Activated naive CD4-positive, alpha-beta T cell treated with anti-CD3 and anti-CD28 coated beads, Interleukin-2, amount 50 U/mL, for 24 hours (primary cell): ENCODE results near the gene CPED1.

Experiments
- H3K27ac Mint-ChIP-seq: one replicate; pipeline ENCODE4 v1.8.0; 2021; ENCODE audit warnings: mild to moderate bottlenecking, mixed read lengths
- H3K27me3 Mint-ChIP-seq: one replicate; pipeline ENCODE4 v1.8.0; 2021; ENCODE audit warnings: mixed read lengths
- H3K36me3 Mint-ChIP-seq: one replicate; pipeline ENCODE4 v1.8.0; 2021; ENCODE audit warnings: mixed read lengths
- H3K4me1 Mint-ChIP-seq: one replicate; pipeline ENCODE4 v1.8.0; 2021; ENCODE audit warnings: mixed read lengths
- H3K4me3 Mint-ChIP-seq: one replicate; pipeline ENCODE4 v1.8.0; 2021; ENCODE audit warnings: mild to moderate bottlenecking, mixed read lengths
- H3K9me3 Mint-ChIP-seq: one replicate; pipeline ENCODE4 v1.8.0; 2021; ENCODE audit warnings: mixed read lengths

CPED1 gene

DNA sequence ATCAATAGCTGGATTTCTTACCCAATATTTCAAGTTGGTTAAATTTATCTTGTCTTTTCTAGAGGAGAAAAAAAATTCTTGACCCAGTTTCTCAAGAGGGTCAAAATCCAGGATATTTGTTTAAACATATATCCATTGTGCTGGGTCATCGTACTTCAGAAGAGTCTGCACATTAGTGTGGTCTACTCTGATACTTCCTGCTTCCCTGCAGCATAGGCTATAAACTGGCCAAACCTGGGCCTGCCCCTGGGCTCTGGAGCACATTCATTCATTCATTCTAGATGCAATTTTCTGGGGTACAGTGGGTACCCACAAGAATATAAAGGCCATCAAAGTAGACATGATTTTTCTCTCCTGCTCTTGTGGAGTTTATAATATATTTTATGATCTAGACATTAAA, 198.2 kb downstream of the CPED1 start:
- H3K27ac Mint-ChIP-seq, result no peak overlapping the region
- H3K4me1 Mint-ChIP-seq, result no peaks in the 10 kb centered on the region
- H3K9me3 Mint-ChIP-seq, result no peaks in the 10 kb centered on the region
- H3K4me3 Mint-ChIP-seq, result no peak overlapping the region
- H3K36me3 Mint-ChIP-seq, result no peaks in the 10 kb centered on the region
- peaks cover 5% of the 10 kb centered on the region for H3K27me3 Mint-ChIP-seq

- Mint-ChIP-seq H3K9me3 (no peaks in the 10 kb centered on the region), H3K4me3 (no peak overlapping the region), H3K4me1 (no peaks in the 10 kb centered on the region), H3K27me3 (peaks cover 5% of the 10 kb centered on the region), H3K27ac (no peak overlapping the region), H3K36me3 (no peaks in the 10 kb centered on the region)
Observed at GRCh38 chr7:121187222-121187621, 198.7 kb downstream of the CPED1 start.

DNA sequence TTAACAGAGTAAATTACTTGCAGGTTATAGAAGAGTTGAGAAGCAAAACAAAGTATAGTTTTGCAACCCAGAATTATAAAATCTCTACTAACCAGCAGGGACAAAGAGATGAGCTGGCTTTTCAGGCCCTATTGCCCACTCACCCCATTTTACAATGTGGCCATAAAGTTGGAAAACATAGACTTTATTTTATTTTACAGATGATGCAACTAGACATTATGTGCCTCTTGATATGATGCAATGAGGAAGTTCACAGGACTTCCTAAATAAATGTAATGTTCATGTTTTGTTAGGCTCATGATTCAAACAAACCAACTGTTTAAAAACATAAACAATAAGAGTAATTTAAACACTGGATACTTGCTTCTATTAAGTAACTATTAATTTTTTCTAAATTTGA, 199.2 kb downstream of the CPED1 start:
- Mint-ChIP-seq H3K27me3 (peaks cover 5% of the 10 kb centered on the region), H3K27ac (no peak overlapping the region), H3K9me3 (no peaks in the 10 kb centered on the region)

DNA sequence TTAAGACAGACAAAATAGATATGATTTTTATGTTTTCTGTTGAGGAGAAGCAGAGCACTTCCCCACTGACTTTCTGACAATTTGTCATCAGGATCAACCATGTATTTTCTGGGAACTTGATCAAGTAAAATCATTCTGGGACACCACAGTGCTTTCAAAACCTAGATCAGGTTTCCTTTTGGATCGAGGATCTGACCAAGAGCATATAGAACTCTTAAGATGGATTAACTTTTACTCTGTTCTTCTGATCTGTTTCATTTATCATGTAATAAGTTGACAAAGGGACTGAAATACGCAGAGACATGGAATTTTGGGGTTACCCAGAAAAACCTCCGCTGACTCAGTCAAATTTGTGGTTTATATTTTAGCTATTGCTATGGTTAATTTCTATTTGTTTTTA, 204.3 kb downstream of the CPED1 start:
- H3K36me3 Mint-ChIP-seq, result no peaks in the 10 kb centered on the region
- H3K4me1 Mint-ChIP-seq, result no peaks in the 10 kb centered on the region
- no peaks in the 10 kb centered on the region for H3K27me3 Mint-ChIP-seq
- H3K4me3 Mint-ChIP-seq, result no peak overlapping the region
- H3K9me3 Mint-ChIP-seq, result no peaks in the 10 kb centered on the region
- no peak overlapping the region for H3K27ac Mint-ChIP-seq

More for the DNA sequence above, 199.2 kb downstream of the CPED1 start:
- no peaks in the 10 kb centered on the region for H3K36me3 Mint-ChIP-seq
- H3K4me1 Mint-ChIP-seq, result no peaks in the 10 kb centered on the region
- H3K4me3 Mint-ChIP-seq, result no peak overlapping the region

DNA sequence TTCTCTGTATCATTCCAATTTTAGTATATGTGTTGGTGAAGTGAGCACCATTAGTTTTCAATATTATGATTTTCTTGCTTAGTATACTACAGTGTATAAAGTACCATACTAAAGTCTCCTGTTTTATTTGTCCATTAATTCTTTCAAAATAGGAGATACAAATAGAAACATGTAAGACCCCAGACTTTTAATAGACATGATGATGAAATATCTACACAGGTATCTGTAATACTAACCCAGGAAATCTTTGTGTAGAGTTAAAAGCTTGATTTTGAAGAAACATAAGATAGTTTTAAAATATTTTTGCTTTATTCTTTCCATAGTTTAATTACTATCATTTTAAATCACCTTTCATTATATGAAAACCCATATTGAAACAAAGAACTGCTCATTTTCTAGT, 206.5 kb downstream of the CPED1 start:
- no peak overlapping the region for H3K27ac Mint-ChIP-seq
- H3K4me1 Mint-ChIP-seq, result no peaks in the 10 kb centered on the region
- no peaks in the 10 kb centered on the region for H3K36me3 Mint-ChIP-seq
- no peaks in the 10 kb centered on the region for H3K9me3 Mint-ChIP-seq
- H3K27me3 Mint-ChIP-seq, result peaks cover 3% of the 10 kb centered on the region
- no peak overlapping the region for H3K4me3 Mint-ChIP-seq

- Mint-ChIP-seq H3K4me3 (no peak overlapping the region), H3K27ac (no peak overlapping the region), H3K4me1 (no peaks in the 10 kb centered on the region), H3K27me3 (peaks cover 3% of the 10 kb centered on the region), H3K36me3 (no peaks in the 10 kb centered on the region), H3K9me3 (no peaks in the 10 kb centered on the region)
Observed at GRCh38 chr7:121195874-121196273, 207.4 kb downstream of the CPED1 start.

DNA sequence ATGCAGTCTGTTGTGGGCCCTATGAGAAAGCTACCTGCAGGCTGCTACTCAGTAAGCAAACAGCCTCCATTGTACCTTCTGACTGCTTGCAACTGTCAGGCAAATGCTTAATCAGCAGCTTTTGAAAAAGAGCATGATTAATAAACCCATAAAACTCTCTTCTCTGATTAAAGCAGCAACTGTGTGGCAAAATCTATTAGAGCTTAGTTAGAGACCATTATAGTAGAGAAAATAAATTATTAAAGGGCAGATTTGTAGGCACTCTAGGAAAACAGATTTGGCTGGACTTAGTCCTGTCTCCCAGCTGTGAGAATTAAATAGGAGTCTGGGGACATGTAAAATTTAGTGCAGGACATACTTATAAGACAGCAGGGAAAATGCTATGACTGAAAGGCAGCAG, 207.8 kb downstream of the CPED1 start:
- Mint-ChIP-seq H3K27ac (no peak overlapping the region), H3K4me3 (no peak overlapping the region), H3K4me1 (no peaks in the 10 kb centered on the region), H3K9me3 (no peaks in the 10 kb centered on the region), H3K36me3 (no peaks in the 10 kb centered on the region), H3K27me3 (peaks cover 3% of the 10 kb centered on the region)

GRCh38 chr7:121197455-121197854, 208.9 kb downstream of the CPED1 start:
- no peaks in the 10 kb centered on the region for H3K36me3 Mint-ChIP-seq
- H3K27me3 Mint-ChIP-seq, result peaks cover 3% of the 10 kb centered on the region
- H3K9me3 Mint-ChIP-seq, result no peaks in the 10 kb centered on the region
- no peak overlapping the region for H3K4me3 Mint-ChIP-seq
- no peak overlapping the region for H3K27ac Mint-ChIP-seq
- H3K4me1 Mint-ChIP-seq, result no peaks in the 10 kb centered on the region

DNA sequence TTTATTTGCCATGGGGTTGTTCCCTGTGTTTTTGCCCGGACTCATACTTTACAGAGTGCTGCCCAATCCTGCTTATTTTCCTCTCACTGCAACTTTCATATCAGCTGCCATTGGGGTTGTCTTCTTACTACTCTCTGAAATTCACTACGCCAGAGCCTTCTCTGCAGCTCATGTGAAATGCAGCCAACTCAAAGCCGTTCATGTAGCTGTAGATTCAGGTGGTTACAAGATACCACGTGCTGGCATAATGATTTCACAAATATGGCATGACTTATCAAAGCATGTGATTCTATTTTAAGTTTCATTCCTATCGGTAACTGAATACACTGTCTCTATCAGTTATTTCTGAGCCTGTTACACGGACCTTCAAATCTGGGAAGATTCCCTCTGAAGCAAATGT, 210.0 kb downstream of the CPED1 start:
- Mint-ChIP-seq H3K27me3 (peaks cover 3% of the 10 kb centered on the region), H3K4me1 (no peaks in the 10 kb centered on the region), H3K27ac (no peak overlapping the region), H3K36me3 (no peaks in the 10 kb centered on the region), H3K4me3 (no peak overlapping the region), H3K9me3 (no peaks in the 10 kb centered on the region)

- Mint-ChIP-seq H3K27ac (no peak overlapping the region), H3K27me3 (peaks cover 5% of the 10 kb centered on the region), H3K9me3 (no peaks in the 10 kb centered on the region), H3K4me3 (no peak overlapping the region), H3K36me3 (no peaks in the 10 kb centered on the region), H3K4me1 (no peaks in the 10 kb centered on the region)
Observed at GRCh38 chr7:121202125-121202524, 213.6 kb downstream of the CPED1 start.

- no peak overlapping the region for H3K27ac Mint-ChIP-seq
- no peak overlapping the region for H3K4me3 Mint-ChIP-seq
- no peaks in the 10 kb centered on the region for H3K9me3 Mint-ChIP-seq
- no peaks in the 10 kb centered on the region for H3K36me3 Mint-ChIP-seq
- peaks cover 5% of the 10 kb centered on the region for H3K27me3 Mint-ChIP-seq
- H3K4me1 Mint-ChIP-seq, result no peaks in the 10 kb centered on the region
Observed at GRCh38 chr7:121202834-121203233, 214.3 kb downstream of the CPED1 start.

- no peak overlapping the region for H3K4me3 Mint-ChIP-seq
- no peaks in the 10 kb centered on the region for H3K36me3 Mint-ChIP-seq
- no peak overlapping the region for H3K27ac Mint-ChIP-seq
- H3K27me3 Mint-ChIP-seq, result peaks cover 3% of the 10 kb centered on the region
- no peaks in the 10 kb centered on the region for H3K9me3 Mint-ChIP-seq
- H3K4me1 Mint-ChIP-seq, result no peaks in the 10 kb centered on the region
Observed at GRCh38 chr7:121204537-121204936, 216.0 kb downstream of the CPED1 start.

- Mint-ChIP-seq H3K27ac (no peak overlapping the region), H3K4me1 (no peaks in the 10 kb centered on the region), H3K4me3 (no peak overlapping the region), H3K36me3 (no peaks in the 10 kb centered on the region), H3K27me3 (peaks cover 3% of the 10 kb centered on the region), H3K9me3 (no peaks in the 10 kb centered on the region)
Observed at GRCh38 chr7:121205777-121206176, 217.3 kb downstream of the CPED1 start.

GRCh38 chr7:121211253-121211652, 222.7 kb downstream of the CPED1 start:
- Mint-ChIP-seq H3K9me3 (no peaks in the 10 kb centered on the region), H3K27me3 (peaks cover 3% of the 10 kb centered on the region), H3K4me1 (no peaks in the 10 kb centered on the region), H3K27ac (no peak overlapping the region), H3K4me3 (no peak overlapping the region), H3K36me3 (no peaks in the 10 kb centered on the region)

DNA sequence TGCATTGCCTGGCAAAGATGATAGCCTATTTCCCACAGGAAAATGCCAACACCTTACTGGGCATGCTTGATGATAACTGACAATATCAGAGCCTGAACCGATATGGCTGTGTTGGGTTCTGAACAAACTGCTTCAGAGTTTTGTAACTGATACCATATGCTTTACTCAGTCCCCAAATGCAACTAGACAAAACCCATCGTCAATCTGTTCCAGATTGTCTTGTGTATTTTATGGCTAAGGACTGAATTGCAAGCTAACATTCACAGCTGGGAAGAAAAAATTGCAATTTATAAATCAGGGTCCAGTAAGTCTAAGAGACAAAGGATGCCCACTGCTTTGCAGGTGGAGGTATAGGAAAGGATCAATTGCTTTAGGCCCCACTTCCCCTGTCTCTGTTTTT, 223.5 kb downstream of the CPED1 start:
- peaks cover 2% of the 10 kb centered on the region for H3K27me3 Mint-ChIP-seq
- no peaks in the 10 kb centered on the region for H3K4me1 Mint-ChIP-seq
- no peak overlapping the region for H3K4me3 Mint-ChIP-seq
- no peaks in the 10 kb centered on the region for H3K36me3 Mint-ChIP-seq
- H3K27ac Mint-ChIP-seq, result no peak overlapping the region
- no peaks in the 10 kb centered on the region for H3K9me3 Mint-ChIP-seq

GRCh38 chr7:121214657-121215056, 226.1 kb downstream of the CPED1 start:
- Mint-ChIP-seq H3K27me3 (no peaks in the 10 kb centered on the region), H3K4me3 (no peak overlapping the region), H3K36me3 (no peaks in the 10 kb centered on the region), H3K4me1 (no peaks in the 10 kb centered on the region), H3K9me3 (no peaks in the 10 kb centered on the region), H3K27ac (no peak overlapping the region)

DNA sequence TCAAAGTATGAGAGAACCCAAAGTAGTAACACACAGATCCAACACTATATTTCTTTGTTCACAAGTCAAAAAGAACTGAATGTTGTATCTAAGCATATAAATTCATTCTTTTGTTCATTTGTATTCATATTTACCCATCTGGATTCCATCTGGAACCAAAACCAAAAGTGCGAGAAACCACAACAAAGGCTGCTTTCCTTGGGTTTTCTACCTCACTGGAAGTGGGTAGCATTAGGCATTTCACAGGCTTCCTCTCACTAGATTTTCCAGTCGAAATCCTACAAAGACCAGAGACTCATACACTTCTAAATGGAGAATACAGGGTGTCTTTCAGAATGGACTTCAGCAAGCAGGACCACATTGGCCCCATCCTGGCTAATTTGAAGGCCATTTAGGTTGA, 230.5 kb downstream of the CPED1 start:
- Mint-ChIP-seq H3K27ac (no peak overlapping the region), H3K4me3 (no peak overlapping the region)

More for the DNA sequence above, 230.5 kb downstream of the CPED1 start:
- H3K27me3 Mint-ChIP-seq, result no peaks in the 10 kb centered on the region
- H3K36me3 Mint-ChIP-seq, result no peaks in the 10 kb centered on the region
- H3K9me3 Mint-ChIP-seq, result no peaks in the 10 kb centered on the region
- no peaks in the 10 kb centered on the region for H3K4me1 Mint-ChIP-seq
